K562 (cell line): ENCODE results near the gene TOMM6. TPM values are rescaled to one million over a fixed set of nuclear protein-coding genes. Genes with fewer than 3 reads are reported as not detected.

ENCODE experiments used
- HLTF ChIP-seq: fragments of 450-650 bp; IDR thresholded peaks from 2 replicates; pipeline ENCODE4 v1.6.1; 2016
- HMG20A ChIP-seq: fragments of 450-650 bp; formaldehyde crosslinking; conservative IDR thresholded peaks from 2 replicates; pipeline ENCODE4 v1.4.0; 2020; ENCODE audit warnings: mild to moderate bottlenecking, mixed read lengths
- HNRNPK ChIP-seq: fragments of 200-400 bp; formaldehyde crosslinking; IDR thresholded peaks from one replicate; pipeline ENCODE4 v1.6.1; 2018; ENCODE audit warnings: mild to moderate bottlenecking, low read depth, low read length; ENCODE audit not compliant: poor library complexity, severe bottlenecking
- KHSRP ChIP-seq: fragments of 450-650 bp; IDR thresholded peaks from 2 replicates; pipeline ENCODE4 v1.6.1; 2017
- KLF13 ChIP-seq: fragments of 450-650 bp; IDR thresholded peaks from 2 replicates; pipeline ENCODE4 v1.6.1; 2016; ENCODE audit warnings: missing genetic modification characterization, low read depth, mild to moderate bottlenecking, missing compliant biosample characterization, moderate library complexity, borderline replicate concordance
- MAFF ChIP-seq: IDR thresholded peaks from 2 replicates; pipeline ENCODE4 v1.6.1; 2012; ENCODE audit warnings: low read length, improper control_type of control experiment
- MBD2 ChIP-seq: sonication (generic); IDR thresholded peaks from 2 replicates; pipeline ENCODE4 v1.6.1; 2016; ENCODE audit warnings: low read depth, borderline replicate concordance
- NONO ChIP-seq, 2 experiments: fragments of 200-400 bp in 1 of 2; fragments of 450-650 bp in 1 of 2; formaldehyde crosslinking in 1 of 2; IDR thresholded peaks; 2 replicates each; pipeline ENCODE4 v1.6.1; 2017; ENCODE audit warnings: low read depth in 2 of 2, mild to moderate bottlenecking in 2 of 2, moderate library complexity in 2 of 2, low read length in 1 of 2
- SMARCA4 ChIP-seq: fragments of 450-650 bp; IDR thresholded peaks from 2 replicates; pipeline ENCODE4 v1.6.1; 2016
- TCF3 ChIP-seq: sonication (generic); formaldehyde crosslinking; IDR thresholded peaks from 2 replicates; pipeline ENCODE4 v1.4.0; 2020; ENCODE audit warnings: mild to moderate bottlenecking, missing genetic modification reagents
- ZNF174 ChIP-seq: fragments of 250-450 bp; sonication (Bioruptor Pico); IDR thresholded peaks from 2 replicates; pipeline ENCODE4 v1.4.0; 2020; ENCODE audit warnings: mild to moderate bottlenecking
- ZNF436 ChIP-seq: fragments of 250-450, 450-650 bp; sonication (Bioruptor Pico); formaldehyde crosslinking; IDR thresholded peaks from 2 replicates; pipeline ENCODE4 v1.7.0; 2020; ENCODE audit warnings: mild to moderate bottlenecking
- polyA plus RNA-seq, 8 experiments: library from polyadenylated mRNA; depleted of rRNA in 4 of 8; stranded (reverse) in 5 of 8; unstranded in 3 of 8; fragments of >200 nt; fragmentation: Nextera tagmentation in 2 of 8; fragmentation: Illumina TruSeq in 1 of 8; extraction: Ambion mirVana in 2 of 8; extraction: Trizol in 1 of 8; gene quantifications; 2 replicates each; pipeline versions ENCODE4 v1.2.1 to v1.2.3, GENCODE V29; 2011 to 2014; ENCODE audit warnings: inconsistent platforms in 1 of 8, missing spikeins in 1 of 8
- total RNA-seq, 7 experiments: library from RNA; depleted of rRNA in 6 of 7; stranded (reverse); fragments of >200 nt in 6 of 7; fragmentation: Illumina TruSeq in 2 of 7; extraction: Trizol in 2 of 7; gene quantifications; 2 replicates each; pipeline versions ENCODE4 v1.2.1 to v1.2.3, GENCODE V29; 2011 to 2021; ENCODE audit warnings: low replicate concordance in 1 of 7
- TF ChIP-seq, protein P1 (sequence below): IDR thresholded peaks from 2 replicates; pipeline ENCODE4 v1.6.1; 2012; ENCODE audit warnings: low read depth, low read length, improper control_type of control experiment, borderline replicate concordance
- TF ChIP-seq, protein P2 (sequence below): fragments of 450-650 bp; IDR thresholded peaks from 2 replicates; pipeline ENCODE4 v1.6.1; 2016; ENCODE audit warnings: borderline replicate concordance
- TF ChIP-seq, protein P3 (sequence below), 3 experiments: fragments of 200-800 bp in 1 of 3; sonication (Bioruptor generic) in 1 of 3; sonication (generic) in 1 of 3; formaldehyde crosslinking in 1 of 3; IDR thresholded peaks; 2 replicates each; pipeline versions ENCODE4 v1.6.1 to v1.8.0; 2016 to 2022; ENCODE audit warnings: mild to moderate bottlenecking in 2 of 3, missing compliant biosample characterization in 2 of 3, missing genetic modification characterization in 2 of 3, missing genetic modification reagents in 1 of 3
- TF ChIP-seq, protein P4 (sequence below), 2 experiments: IDR thresholded peaks in 1 of 2; conservative IDR thresholded peaks in 1 of 2; 2 replicates each; pipeline ENCODE4 v1.6.1; 2016; ENCODE audit warnings: low read depth in 2 of 2, mild to moderate bottlenecking in 1 of 2, missing compliant biosample characterization in 1 of 2, missing genetic modification characterization in 1 of 2, moderate library complexity in 1 of 2
- TF ChIP-seq, protein P5 (sequence below): IDR thresholded peaks from 2 replicates; pipeline ENCODE4 v1.6.1; 2016; ENCODE audit warnings: missing genetic modification characterization, missing compliant biosample characterization

TOMM6 gene
- total and polyA plus RNA-seq, 9 of the 15 experiments (the other 6 are each of a cell fraction or from before 2014, with no cell fraction given): 380 to 2,097 (median 1,065) TPM

DNA sequence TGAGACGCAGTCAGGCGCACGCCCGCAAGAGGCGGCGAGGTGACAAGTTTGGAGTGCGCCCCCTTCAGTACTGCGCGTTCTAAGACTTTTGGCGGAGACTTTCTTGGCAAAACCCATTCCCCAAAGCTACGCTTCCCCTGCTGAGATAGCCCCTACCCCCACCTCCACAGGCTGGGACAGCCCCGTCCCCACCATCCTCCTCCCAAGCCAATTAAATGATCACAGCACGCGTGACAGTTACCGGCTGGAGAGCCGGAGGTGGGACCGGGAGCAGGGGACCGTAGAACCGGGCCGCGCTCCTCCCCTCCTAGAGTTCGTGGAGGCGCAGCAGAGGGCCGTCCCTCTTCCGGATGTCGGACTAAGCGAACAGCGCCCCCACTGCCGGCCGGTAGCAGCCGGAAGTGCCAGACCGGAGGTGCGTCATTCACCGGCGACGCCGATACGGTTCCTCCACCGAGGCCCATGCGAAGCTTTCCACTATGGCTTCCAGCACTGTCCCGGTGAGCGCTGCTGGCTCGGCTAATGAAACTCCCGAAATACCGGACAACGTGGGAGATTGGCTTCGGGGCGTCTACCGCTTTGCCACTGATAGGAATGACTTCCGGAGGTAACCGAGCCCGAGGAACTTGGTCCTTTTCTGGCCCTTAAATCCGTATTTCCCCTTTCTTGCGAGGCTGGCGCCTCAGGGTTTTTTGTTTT, at the start of gene TOMM6 (continued):
- TF ChIP-seq, protein P1, sequence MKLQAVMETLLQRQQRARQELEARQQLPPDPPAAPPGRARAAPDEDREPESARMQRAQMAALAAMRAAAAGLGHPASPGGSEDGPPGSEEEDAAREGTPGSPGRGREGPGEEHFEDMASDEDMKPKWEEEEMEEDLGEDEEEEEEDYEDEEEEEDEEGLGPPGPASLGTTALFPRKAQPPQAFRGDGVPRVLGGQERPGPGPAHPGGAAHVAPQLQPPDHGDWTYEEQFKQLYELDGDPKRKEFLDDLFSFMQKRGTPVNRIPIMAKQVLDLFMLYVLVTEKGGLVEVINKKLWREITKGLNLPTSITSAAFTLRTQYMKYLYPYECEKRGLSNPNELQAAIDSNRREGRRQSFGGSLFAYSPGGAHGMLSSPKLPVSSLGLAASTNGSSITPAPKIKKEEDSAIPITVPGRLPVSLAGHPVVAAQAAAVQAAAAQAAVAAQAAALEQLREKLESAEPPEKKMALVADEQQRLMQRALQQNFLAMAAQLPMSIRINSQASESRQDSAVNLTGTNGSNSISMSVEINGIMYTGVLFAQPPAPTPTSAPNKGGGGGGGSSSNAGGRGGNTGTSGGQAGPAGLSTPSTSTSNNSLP: no peak
- TF ChIP-seq HNRNPK: no peak
- TF ChIP-seq, protein P2, sequence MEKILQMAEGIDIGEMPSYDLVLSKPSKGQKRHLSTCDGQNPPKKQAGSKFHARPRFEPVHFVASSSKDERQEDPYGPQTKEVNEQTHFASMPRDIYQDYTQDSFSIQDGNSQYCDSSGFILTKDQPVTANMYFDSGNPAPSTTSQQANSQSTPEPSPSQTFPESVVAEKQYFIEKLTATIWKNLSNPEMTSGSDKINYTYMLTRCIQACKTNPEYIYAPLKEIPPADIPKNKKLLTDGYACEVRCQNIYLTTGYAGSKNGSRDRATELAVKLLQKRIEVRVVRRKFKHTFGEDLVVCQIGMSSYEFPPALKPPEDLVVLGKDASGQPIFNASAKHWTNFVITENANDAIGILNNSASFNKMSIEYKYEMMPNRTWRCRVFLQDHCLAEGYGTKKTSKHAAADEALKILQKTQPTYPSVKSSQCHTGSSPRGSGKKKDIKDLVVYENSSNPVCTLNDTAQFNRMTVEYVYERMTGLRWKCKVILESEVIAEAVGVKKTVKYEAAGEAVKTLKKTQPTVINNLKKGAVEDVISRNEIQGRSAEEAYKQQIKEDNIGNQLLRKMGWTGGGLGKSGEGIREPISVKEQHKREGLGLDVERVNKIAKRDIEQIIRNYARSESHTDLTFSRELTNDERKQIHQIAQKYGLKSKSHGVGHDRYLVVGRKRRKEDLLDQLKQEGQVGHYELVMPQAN: peak; percentile 88
- TF ChIP-seq, protein P3, sequence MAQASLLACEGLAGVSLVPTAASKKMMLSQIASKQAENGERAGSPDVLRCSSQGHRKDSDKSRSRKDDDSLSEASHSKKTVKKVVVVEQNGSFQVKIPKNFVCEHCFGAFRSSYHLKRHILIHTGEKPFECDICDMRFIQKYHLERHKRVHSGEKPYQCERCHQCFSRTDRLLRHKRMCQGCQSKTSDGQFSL (CRISPR knock-in tag; IDR thresholded peaks at IDR 0.05): no peak
- TF ChIP-seq, protein P3 (tag; IDR thresholded peaks at IDR 0.05): no peak
- peak; percentile 35; the same call in 1 of the 2 replicates for TF ChIP-seq TCF3 (CRISPR knock-in tag)
- TF ChIP-seq KLF13 (tag): no peak; the same call in 1 of the 2 replicates
- 0 out of 2 replicates have a peak, but pooled peaks have one; percentile 7 for TF ChIP-seq HLTF
- TF ChIP-seq, protein P4, sequence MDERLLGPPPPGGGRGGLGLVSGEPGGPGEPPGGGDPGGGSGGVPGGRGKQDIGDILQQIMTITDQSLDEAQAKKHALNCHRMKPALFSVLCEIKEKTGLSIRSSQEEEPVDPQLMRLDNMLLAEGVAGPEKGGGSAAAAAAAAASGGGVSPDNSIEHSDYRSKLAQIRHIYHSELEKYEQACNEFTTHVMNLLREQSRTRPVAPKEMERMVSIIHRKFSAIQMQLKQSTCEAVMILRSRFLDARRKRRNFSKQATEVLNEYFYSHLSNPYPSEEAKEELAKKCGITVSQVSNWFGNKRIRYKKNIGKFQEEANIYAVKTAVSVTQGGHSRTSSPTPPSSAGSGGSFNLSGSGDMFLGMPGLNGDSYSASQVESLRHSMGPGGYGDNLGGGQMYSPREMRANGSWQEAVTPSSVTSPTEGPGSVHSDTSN (CRISPR knock-in tag; IDR thresholded peaks at IDR 0.05; ENCODE audit: low read depth): no peak
- TF ChIP-seq, protein P4 (tag; conservative IDR thresholded peaks at IDR 0.05; ENCODE audit: low read depth): no peak
- peak; percentile 49; the same call in 1 of the 2 replicates for TF ChIP-seq KHSRP
- peak; percentile 84 for TF ChIP-seq MBD2
- no peak for TF ChIP-seq HMG20A
- TF ChIP-seq, protein P5, sequence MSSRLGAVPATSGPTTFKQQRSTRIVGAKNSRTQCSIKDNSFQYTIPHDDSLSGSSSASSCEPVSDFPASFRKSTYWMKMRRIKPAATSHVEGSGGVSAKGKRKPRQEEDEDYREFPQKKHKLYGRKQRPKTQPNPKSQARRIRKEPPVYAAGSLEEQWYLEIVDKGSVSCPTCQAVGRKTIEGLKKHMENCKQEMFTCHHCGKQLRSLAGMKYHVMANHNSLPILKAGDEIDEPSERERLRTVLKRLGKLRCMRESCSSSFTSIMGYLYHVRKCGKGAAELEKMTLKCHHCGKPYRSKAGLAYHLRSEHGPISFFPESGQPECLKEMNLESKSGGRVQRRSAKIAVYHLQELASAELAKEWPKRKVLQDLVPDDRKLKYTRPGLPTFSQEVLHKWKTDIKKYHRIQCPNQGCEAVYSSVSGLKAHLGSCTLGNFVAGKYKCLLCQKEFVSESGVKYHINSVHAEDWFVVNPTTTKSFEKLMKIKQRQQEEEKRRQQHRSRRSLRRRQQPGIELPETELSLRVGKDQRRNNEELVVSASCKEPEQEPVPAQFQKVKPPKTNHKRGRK (tag): peak; percentile 55; the same call in 1 of the 2 replicates
- no peak for TF ChIP-seq MAFF
- peak; percentile 21; the same call in 1 of the 2 replicates for TF ChIP-seq ZNF436 (CRISPR knock-in tag)
- TF ChIP-seq ZNF174 (CRISPR knock-in tag): no peak
- TF ChIP-seq NONO (IDR thresholded peaks at IDR 0.05; ENCODE audit: low read depth in 2 of 2, low read length in 1 of 2): peak in 1 of 2 experiments; percentile 52; a peak in 1 of 4 replicates
- TF ChIP-seq SMARCA4: peak; percentile 54; the same call in 1 of the 2 replicates
